Parathyroid adenoma (tissue), 2 donors: Measurements from ENCODE around the gene RHOBTB3.

ENCODE experiments used
- H2AFZ ChIP-seq: fragments of 300-600 bp; sonication (generic); one replicate; pipeline ENCODE4 v1.7.0; 2017; ENCODE audit warnings: antibody characterized with exemption, mild to moderate bottlenecking
- H3K27ac ChIP-seq: fragments of 300-600 bp; sonication (generic); one replicate; pipeline ENCODE4 v1.7.0; 2017
- H3K27me3 ChIP-seq: fragments of 300-600 bp; sonication (generic); one replicate; pipeline ENCODE4 v1.7.0; 2017; ENCODE audit warnings: low read length; ENCODE audit not compliant: control insufficient read depth, insufficient read depth
- H3K36me3 ChIP-seq: fragments of 300-600 bp; sonication (generic); one replicate; pipeline ENCODE4 v1.7.0; 2017; ENCODE audit warnings: low read length; ENCODE audit not compliant: control insufficient read depth, insufficient read depth
- H3K4me1 ChIP-seq: fragments of 300-600 bp; sonication (generic); one replicate; pipeline ENCODE4 v1.7.0; 2017; ENCODE audit warnings: control low read depth
- H3K4me2 ChIP-seq: fragments of 300-600 bp; sonication (generic); one replicate; pipeline ENCODE4 v1.7.0; 2017; ENCODE audit warnings: low read length
- H3K4me3 ChIP-seq: fragments of 300-600 bp; sonication (generic); one replicate; pipeline ENCODE4 v1.7.0; 2017; ENCODE audit warnings: low read depth, low read length
- H3K79me2 ChIP-seq: fragments of 300-600 bp; sonication (generic); one replicate; pipeline ENCODE4 v1.7.0; 2017; ENCODE audit warnings: control low read depth
- H3K9ac ChIP-seq: fragments of 300-600 bp; sonication (generic); one replicate; pipeline ENCODE4 v1.7.0; 2017; ENCODE audit warnings: mild to moderate bottlenecking
- H3K9me3 ChIP-seq: fragments of 300-600 bp; sonication (generic); one replicate; pipeline ENCODE4 v1.7.0; 2017; ENCODE audit warnings: low read length; ENCODE audit not compliant: control insufficient read depth
- TF ChIP-seq, protein P1 (sequence below): fragments of 300-600 bp; sonication (generic); IDR thresholded peaks from one replicate; pipeline ENCODE4 v1.7.0; 2017; ENCODE audit warnings: antibody characterized with exemption, mild to moderate bottlenecking
- donor health status: primary hyperparathyroidism.

The RHOBTB3 gene

DNA sequence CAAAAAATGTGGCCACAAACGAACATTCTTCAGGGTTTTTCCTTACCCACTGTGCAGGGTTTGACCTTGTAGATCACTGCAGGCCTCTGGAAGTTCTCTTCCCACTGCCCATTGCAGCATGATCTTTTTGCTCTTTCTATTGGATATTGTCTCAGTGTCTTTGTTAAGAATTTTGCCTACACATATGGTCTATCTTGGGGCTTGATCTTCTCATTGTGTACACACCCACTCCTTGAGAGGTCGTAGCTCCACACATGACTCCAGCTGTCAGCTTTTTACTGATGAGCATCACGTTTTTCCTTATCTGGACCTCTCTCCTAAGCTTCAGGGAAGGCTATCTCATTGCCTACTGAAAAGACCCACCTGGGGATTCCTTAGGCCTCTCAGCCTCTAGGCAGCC lies 94.4 kb downstream of the RHOBTB3 start:
- peaks cover 24% of the 10 kb centered on the region for H3K4me1 ChIP-seq
- no peak overlapping the region for H3K4me2 ChIP-seq
- H3K27ac ChIP-seq: no peak overlapping the region
- no peak overlapping the region for H3K9ac ChIP-seq
- H3K36me3 ChIP-seq: no peaks in the 10 kb centered on the region
- TF ChIP-seq, protein P1, sequence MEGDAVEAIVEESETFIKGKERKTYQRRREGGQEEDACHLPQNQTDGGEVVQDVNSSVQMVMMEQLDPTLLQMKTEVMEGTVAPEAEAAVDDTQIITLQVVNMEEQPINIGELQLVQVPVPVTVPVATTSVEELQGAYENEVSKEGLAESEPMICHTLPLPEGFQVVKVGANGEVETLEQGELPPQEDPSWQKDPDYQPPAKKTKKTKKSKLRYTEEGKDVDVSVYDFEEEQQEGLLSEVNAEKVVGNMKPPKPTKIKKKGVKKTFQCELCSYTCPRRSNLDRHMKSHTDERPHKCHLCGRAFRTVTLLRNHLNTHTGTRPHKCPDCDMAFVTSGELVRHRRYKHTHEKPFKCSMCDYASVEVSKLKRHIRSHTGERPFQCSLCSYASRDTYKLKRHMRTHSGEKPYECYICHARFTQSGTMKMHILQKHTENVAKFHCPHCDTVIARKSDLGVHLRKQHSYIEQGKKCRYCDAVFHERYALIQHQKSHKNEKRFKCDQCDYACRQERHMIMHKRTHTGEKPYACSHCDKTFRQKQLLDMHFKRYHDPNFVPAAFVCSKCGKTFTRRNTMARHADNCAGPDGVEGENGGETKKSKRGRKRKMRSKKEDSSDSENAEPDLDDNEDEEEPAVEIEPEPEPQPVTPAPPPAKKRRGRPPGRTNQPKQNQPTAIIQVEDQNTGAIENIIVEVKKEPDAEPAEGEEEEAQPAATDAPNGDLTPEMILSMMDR: no peak
- no peaks in the 10 kb centered on the region for H3K27me3 ChIP-seq
- H3K4me3 ChIP-seq: no peak overlapping the region
- H3K79me2 ChIP-seq: peaks cover 4% of the 10 kb centered on the region
- H3K9me3 ChIP-seq: no peaks in the 10 kb centered on the region
- peak overlapping the region; percentile 13 for H2AFZ ChIP-seq

DNA sequence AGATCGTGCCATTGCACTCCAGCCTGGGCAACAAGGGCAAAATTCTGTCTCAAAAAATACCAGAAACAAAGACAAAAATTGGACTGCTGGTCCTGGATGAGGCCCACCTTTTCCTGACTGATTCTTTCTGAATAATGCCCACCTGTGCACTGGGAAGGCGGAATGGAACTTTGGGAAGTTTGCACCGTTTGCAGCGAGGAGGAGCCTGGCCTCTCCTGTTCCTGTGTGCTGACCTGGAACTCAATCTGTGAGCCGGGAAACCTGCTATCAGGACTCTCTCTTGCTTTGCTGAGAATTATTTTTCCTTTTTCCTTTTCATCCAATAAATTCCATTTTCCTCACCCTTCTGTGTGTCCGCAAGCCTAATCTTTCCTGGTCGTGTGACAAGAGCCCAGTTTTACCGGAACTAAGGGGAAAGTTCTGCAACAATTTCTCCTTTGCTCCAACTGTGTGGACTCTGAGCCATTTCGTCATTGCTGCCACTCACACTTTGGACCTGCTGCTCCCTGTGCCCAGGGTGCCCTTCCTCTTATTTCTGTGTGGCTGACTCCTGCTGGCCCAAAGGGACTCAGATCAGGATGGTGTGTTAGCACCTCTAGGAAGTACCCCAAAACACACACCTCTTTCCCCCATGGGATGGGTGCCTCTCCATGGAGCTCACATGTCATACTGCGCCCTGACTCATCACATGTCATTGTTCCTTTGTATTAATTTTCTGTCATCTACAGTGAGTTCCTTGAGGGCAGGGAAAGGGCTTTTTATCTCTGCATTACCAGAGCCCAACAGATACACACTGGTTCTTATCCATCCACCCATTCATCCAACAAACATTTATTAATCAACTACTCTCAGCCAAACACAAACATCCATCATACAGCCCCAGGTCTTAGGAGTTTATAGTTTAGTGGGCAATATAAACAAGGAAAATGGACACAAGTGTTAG lies 96.1 kb downstream of the RHOBTB3 start:
- Histone ChIP-seq H3K9ac (no peak overlapping the region), H3K9me3 (no peaks in the 10 kb centered on the region), H3K27me3 (no peaks in the 10 kb centered on the region), H3K4me2 (no peak overlapping the region), H3K79me2 (no peaks in the 10 kb centered on the region), H3K4me1 (peaks cover 24% of the 10 kb centered on the region), H3K4me3 (no peak overlapping the region), H3K27ac (no peak overlapping the region), H3K36me3 (no peaks in the 10 kb centered on the region), H2AFZ (no peak overlapping the region)
- TF ChIP-seq, protein P1: no peak

DNA sequence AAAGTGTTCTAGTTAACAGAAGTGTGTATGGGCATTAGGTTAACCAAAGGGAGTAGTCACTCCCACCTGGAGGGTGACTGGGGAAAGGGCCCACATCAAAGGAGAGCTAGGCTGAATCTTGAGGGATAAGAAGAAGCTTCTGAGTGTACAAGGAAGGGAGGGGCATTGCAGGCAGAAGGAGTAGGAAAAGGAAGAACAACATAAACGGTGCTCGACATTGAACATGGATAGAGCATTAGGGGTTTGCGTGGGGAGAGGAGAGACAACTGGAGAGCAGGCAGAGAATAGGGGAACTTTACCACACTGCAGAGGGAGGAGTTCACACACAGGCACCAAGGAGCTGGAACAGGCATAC lies 96.7 kb downstream of the RHOBTB3 start:
- Histone ChIP-seq H2AFZ (no peak overlapping the region), H3K36me3 (no peaks in the 10 kb centered on the region), H3K27me3 (no peaks in the 10 kb centered on the region), H3K4me3 (no peak overlapping the region), H3K4me1 (peaks cover 23% of the 10 kb centered on the region), H3K79me2 (no peaks in the 10 kb centered on the region), H3K9me3 (no peaks in the 10 kb centered on the region), H3K9ac (no peak overlapping the region), H3K27ac (no peak overlapping the region), H3K4me2 (no peak overlapping the region)
- TF ChIP-seq, protein P1: no peak

DNA sequence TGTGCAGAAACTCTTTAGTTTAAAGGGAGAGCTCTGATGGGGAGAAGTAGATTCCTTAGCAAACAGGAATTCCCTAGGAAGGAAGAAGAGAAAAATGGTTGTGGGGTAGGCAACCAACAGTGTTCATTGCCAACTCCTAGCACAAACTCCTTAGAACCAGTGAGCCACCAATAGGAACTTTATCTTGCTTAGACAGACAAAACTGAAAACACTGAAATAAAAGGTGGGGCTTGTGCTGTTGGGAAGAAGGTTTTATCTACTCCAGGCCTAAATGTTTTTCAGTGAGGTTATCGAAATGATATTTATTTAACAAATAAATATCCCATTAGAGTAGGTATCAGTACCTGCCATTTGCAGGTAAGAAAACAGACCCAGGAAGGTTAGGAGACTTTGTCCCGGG lies 99.1 kb downstream of the RHOBTB3 start:
- Histone ChIP-seq H2AFZ (no peak overlapping the region), H3K4me1 (peaks cover 11% of the 10 kb centered on the region), H3K9ac (no peak overlapping the region), H3K79me2 (no peaks in the 10 kb centered on the region), H3K36me3 (no peaks in the 10 kb centered on the region), H3K27ac (no peak overlapping the region), H3K4me3 (no peak overlapping the region), H3K4me2 (no peak overlapping the region), H3K27me3 (no peaks in the 10 kb centered on the region), H3K9me3 (no peaks in the 10 kb centered on the region)
- TF ChIP-seq, protein P1: no peak

DNA sequence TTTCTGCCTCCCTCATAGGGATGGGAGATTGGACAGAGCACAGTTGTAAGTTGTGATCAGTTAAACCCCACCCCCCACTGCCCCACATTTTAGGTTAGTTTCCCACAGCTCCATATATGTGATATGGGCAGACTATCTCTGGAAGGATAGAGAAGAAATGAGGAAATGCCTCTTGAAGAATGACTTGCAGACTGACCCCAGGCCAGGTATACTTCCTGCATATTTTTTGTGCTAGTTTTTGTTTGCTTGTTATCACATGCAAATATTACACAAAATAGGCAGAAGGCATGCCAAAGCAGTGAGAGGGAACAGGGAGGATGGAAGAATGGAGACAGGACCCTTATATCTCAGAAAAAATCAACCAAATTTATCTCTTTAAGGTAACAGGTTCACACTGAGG lies 101.5 kb downstream of the RHOBTB3 start:
- Histone ChIP-seq H3K9ac (no peak overlapping the region), H3K4me3 (no peak overlapping the region), H3K4me2 (no peak overlapping the region), H3K27ac (no peak overlapping the region), H3K36me3 (no peaks in the 10 kb centered on the region), H3K27me3 (no peaks in the 10 kb centered on the region), H3K79me2 (no peaks in the 10 kb centered on the region), H3K9me3 (no peaks in the 10 kb centered on the region), H3K4me1 (peaks cover 13% of the 10 kb centered on the region), H2AFZ (no peak overlapping the region)
- TF ChIP-seq, protein P1: no peak
